Left ventricle myocardium inferior (tissue), 1 donor: Measurements from ENCODE around the gene ZSWIM2. TPM values are rescaled to one million over a fixed set of nuclear protein-coding genes. Genes with fewer than 3 reads are reported as not detected.

ENCODE experiments used
- DNase-seq: peaks from one replicate; pipeline ENCODE4 v3.0.0-alpha.2; 2020
- H3K27ac ChIP-seq: fragments of 200-600 bp; replicated peaks from 2 replicates; pipeline ENCODE4 v1.8.0; 2021
- H3K27me3 ChIP-seq: fragments of 200-600 bp; 2 replicates; pipeline ENCODE4 v1.8.0; 2021; ENCODE audit warnings: low read depth
- H3K36me3 ChIP-seq: fragments of 200-600 bp; 2 replicates; pipeline ENCODE4 v1.8.0; 2021
- H3K4me1 ChIP-seq: fragments of 200-600 bp; 2 replicates; pipeline ENCODE4 v1.8.0; 2021
- H3K4me3 ChIP-seq: fragments of 200-600 bp; 2 replicates; pipeline ENCODE4 v1.8.0; 2021; ENCODE audit warnings: mild to moderate bottlenecking, moderate library complexity
- H3K9me3 ChIP-seq: fragments of 200-600 bp; replicated peaks from 2 replicates; pipeline ENCODE4 v1.8.0; 2021
- intact Hi-C: fragments of 100-400 bp; cut with micrococcal nuclease; formaldehyde crosslinking; loops from one replicate; pipeline ENCODE4 v1.11.0; 2022
- total RNA-seq: library from RNA; stranded (reverse); fragmentation: NEBNext Ultra II Directional; extraction: Animal tissue kit (Norgen Biotek cat#: 25700); gene quantifications from one replicate; pipeline ENCODE4 v1.2.1, GENCODE V29; 2021
- TF ChIP-seq, protein P1 (sequence below): fragments of 200-600 bp; IDR thresholded peaks from 2 replicates; pipeline ENCODE4 v1.8.0; 2021; ENCODE audit warnings: antibody characterized with exemption, mild to moderate bottlenecking, borderline replicate concordance
- donor health status: DM: no; HTN: yes; CAD: no; lungs with severe emphysema.

The ZSWIM2 gene
- total RNA-seq, 1 donor from 2014 or later, result not detected

- H3K4me3 ChIP-seq, result no peak overlapping the region
- no peaks in the 10 kb centered on the region for H3K27me3 ChIP-seq
- no peak overlapping the region for H3K27ac ChIP-seq
- H3K4me1 ChIP-seq, result peaks cover 4% of the 10 kb centered on the region
- TF ChIP-seq, protein P1, sequence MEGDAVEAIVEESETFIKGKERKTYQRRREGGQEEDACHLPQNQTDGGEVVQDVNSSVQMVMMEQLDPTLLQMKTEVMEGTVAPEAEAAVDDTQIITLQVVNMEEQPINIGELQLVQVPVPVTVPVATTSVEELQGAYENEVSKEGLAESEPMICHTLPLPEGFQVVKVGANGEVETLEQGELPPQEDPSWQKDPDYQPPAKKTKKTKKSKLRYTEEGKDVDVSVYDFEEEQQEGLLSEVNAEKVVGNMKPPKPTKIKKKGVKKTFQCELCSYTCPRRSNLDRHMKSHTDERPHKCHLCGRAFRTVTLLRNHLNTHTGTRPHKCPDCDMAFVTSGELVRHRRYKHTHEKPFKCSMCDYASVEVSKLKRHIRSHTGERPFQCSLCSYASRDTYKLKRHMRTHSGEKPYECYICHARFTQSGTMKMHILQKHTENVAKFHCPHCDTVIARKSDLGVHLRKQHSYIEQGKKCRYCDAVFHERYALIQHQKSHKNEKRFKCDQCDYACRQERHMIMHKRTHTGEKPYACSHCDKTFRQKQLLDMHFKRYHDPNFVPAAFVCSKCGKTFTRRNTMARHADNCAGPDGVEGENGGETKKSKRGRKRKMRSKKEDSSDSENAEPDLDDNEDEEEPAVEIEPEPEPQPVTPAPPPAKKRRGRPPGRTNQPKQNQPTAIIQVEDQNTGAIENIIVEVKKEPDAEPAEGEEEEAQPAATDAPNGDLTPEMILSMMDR, result peak; percentile 84
- intact Hi-C loops, result loop anchor here (5.0 kb wide), 1 partner anchor 589 kb away; no protein-coding TSS in a partner anchor
- no peaks in the 10 kb centered on the region for H3K9me3 ChIP-seq
- no peak for DNase-seq
- no peaks in the 10 kb centered on the region for H3K36me3 ChIP-seq
Measured at GRCh38 chr2:186862869-186863709, 14.1 kb upstream of the ZSWIM2 start.

DNA sequence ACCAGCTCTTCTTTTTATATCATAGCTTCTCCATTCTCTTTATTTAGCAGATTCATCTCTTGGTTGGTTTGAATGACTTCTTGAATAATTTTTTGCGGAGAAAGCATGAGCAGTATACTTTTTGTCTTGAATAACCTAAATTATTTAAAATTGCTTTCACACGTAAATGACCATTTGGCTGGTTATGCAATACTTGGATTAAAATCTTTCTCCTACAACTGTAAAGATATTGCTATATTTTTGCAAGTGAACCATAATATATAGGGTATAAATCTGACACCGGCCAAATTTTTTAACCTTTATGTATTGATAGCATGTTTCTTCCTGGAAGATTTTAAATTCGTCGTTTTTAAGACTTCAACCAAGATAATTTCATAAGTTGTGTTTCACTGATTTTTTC, 6.2 kb upstream of the ZSWIM2 start:
- Histone ChIP-seq H3K9me3 (peaks cover 17% of the 10 kb centered on the region), H3K36me3 (no peaks in the 10 kb centered on the region), H3K4me1 (no peaks in the 10 kb centered on the region), H3K27ac (no peak overlapping the region), H3K27me3 (no peaks in the 10 kb centered on the region), H3K4me3 (no peak overlapping the region)
- intact Hi-C loops, result loop anchor here (10.0 kb wide), 1 partner anchor 120 kb away; no protein-coding TSS in a partner anchor
- TF ChIP-seq, protein P1, result no peak
- DNase-seq, result no peak

- peaks cover 3% of the 10 kb centered on the region for H3K4me1 ChIP-seq
- TF ChIP-seq, protein P1, result no peak
- peaks cover 5% of the 10 kb centered on the region for H3K27me3 ChIP-seq
- H3K36me3 ChIP-seq, result no peaks in the 10 kb centered on the region
- H3K9me3 ChIP-seq, result peaks cover 17% of the 10 kb centered on the region
- DNase-seq, result no peak
- H3K27ac ChIP-seq, result no peak overlapping the region
- H3K4me3 ChIP-seq, result no peak overlapping the region
- intact Hi-C loops, result loop anchor here (10.0 kb wide), 1 partner anchor 121 kb away; no protein-coding TSS in a partner anchor
Measured at GRCh38 chr2:186853951-186854350, 5.0 kb upstream of the ZSWIM2 start.

- no peak for DNase-seq
- Histone ChIP-seq H3K27me3 (peaks cover 12% of the 10 kb centered on the region), H3K4me3 (no peak overlapping the region), H3K9me3 (peaks cover 17% of the 10 kb centered on the region), H3K27ac (no peak overlapping the region), H3K36me3 (no peaks in the 10 kb centered on the region), H3K4me1 (peaks cover 10% of the 10 kb centered on the region)
- TF ChIP-seq, protein P1, result no peak
- intact Hi-C loops, result loop anchor here (10.0 kb wide), 1 partner anchor 122 kb away; no protein-coding TSS in a partner anchor
Measured at GRCh38 chr2:186852508-186852907, 3.5 kb upstream of the ZSWIM2 start.

DNA sequence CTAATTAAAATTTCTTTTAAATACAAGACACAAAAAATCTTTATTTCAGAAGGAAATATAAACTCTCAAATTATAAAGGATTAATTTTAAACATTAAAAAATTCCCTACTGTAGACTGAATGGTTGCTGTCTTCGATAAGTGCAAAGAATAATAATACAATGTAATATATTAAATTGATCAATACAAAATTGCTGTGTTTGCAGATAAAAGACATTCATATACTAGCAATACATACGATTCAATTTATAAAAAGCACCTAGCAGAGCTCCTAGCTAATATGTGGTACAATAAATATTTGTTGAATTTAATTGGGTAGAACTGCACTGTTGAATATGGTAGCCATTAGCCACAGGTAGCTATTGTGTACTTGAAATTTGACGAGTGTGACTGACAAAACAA, 6.6 kb downstream of the ZSWIM2 start:
- Histone ChIP-seq H3K4me3 (no peak overlapping the region), H3K36me3 (no peaks in the 10 kb centered on the region), H3K9me3 (no peaks in the 10 kb centered on the region), H3K27me3 (no peaks in the 10 kb centered on the region), H3K27ac (no peak overlapping the region), H3K4me1 (no peaks in the 10 kb centered on the region)
- intact Hi-C loops, result no loop called here
- no peak for DNase-seq
- TF ChIP-seq, protein P1, result no peak
